B cell (primary cell): ENCODE results near the gene PLPP3. TPM values are rescaled to one million over a fixed set of nuclear protein-coding genes. Genes with fewer than 3 reads are reported as not detected.

Source experiments
- ATAC-seq: fragments of 200-7000 bp; cut with Tn5 transposase; one replicate; pipeline ENCODE4 v1.10.0; 2021; ENCODE audit warnings: low read depth, mild to moderate bottlenecking, moderate number of reproducible peaks, moderate library complexity
- CTCF ChIA-PET: fragments of 350-600 bp; sonication (Branson Sonifier 250); formaldehyde crosslinking; loops from one replicate; lab custom pipeline; 2021; ENCODE audit warnings: antibody characterized with exemption, inconsistent platforms; lab: Charles Lee
- POLR2A ChIA-PET: fragments of 350-600 bp; sonication (Branson Sonifier 250); formaldehyde crosslinking; loops from one replicate; lab custom pipeline; 2021; ENCODE audit warnings: antibody characterized with exemption; lab: Charles Lee
- DNase-seq: peaks from one replicate; pipeline ENCODE4 v3.0.0; 2013
- H2AFZ ChIP-seq: 2 replicates; pipeline ENCODE4 v1.6.1; 2012; ENCODE audit warnings: mild to moderate bottlenecking, low read depth, low read length; ENCODE audit not compliant: insufficient read depth, poor library complexity, severe bottlenecking
- H3K27ac ChIP-seq, 2 donors: 1 replicate in 1 of 2; 2 replicates in 1 of 2; pipeline ENCODE4 v1.5.1; 2012 to 2013; ENCODE audit warnings: low read length in 2 of 2, mild to moderate bottlenecking in 2 of 2, moderate library complexity in 1 of 2
- H3K27me3 ChIP-seq, 4 experiments: fragments of 200-600 bp in 1 of 4; sonication (generic) in 1 of 4; replicated peaks in 1 of 4; 1 replicate in 2 of 4; 2 replicates in 2 of 4; pipeline versions ENCODE4 v1.6.1 to v1.7.0; 2013 to 2016; ENCODE audit warnings: low read length in 3 of 4, mild to moderate bottlenecking in 2 of 4, mixed read lengths in 1 of 4, moderate library complexity in 1 of 4; ENCODE audit not compliant: insufficient read depth in 4 of 4, control insufficient read depth in 3 of 4; ENCODE audit errors: control extremely low read depth in 1 of 4
- H3K36me3 ChIP-seq, 2 experiments: replicated peaks in 1 of 2; 1 replicate in 1 of 2; 2 replicates in 1 of 2; pipeline versions ENCODE4 v1.6.1 to v1.7.1; 2013; ENCODE audit warnings: low read length in 1 of 2; ENCODE audit not compliant: insufficient read depth in 2 of 2, control insufficient read depth in 1 of 2; ENCODE audit errors: control extremely low read depth in 1 of 2, extremely low read depth in 1 of 2
- H3K4me1 ChIP-seq, 2 donors: fragments of 200-600 bp in 1 of 2; sonication (generic) in 1 of 2; 1 replicate in 1 of 2; 2 replicates in 1 of 2; pipeline versions ENCODE4 v1.5.1 to v1.6.1; 2013 to 2017; ENCODE audit warnings: low read length in 2 of 2; ENCODE audit not compliant: control insufficient read depth in 2 of 2, insufficient read depth in 2 of 2
- H3K4me2 ChIP-seq: replicated peaks from 2 replicates; pipeline ENCODE3; 2012; ENCODE audit warnings: mild to moderate bottlenecking, low read depth, low read length; ENCODE audit not compliant: poor library complexity, severe bottlenecking
- H3K4me3 ChIP-seq, 5 experiments: fragments of 200-600 bp in 1 of 5; sonication (generic) in 1 of 5; 1 replicate in 3 of 5; 2 replicates in 2 of 5; pipeline versions ENCODE4 v1.5.1 to v1.7.0; 2011 to 2016; ENCODE audit warnings: low read length in 4 of 5, mild to moderate bottlenecking in 4 of 5, low read depth in 2 of 5, control low read depth in 1 of 5, moderate library complexity in 1 of 5; ENCODE audit not compliant: insufficient read depth in 1 of 5; ENCODE audit errors: control extremely low read depth in 1 of 5, extremely low read depth in 1 of 5
- H3K79me2 ChIP-seq: fragments of 200-600 bp; sonication (generic); one replicate; pipeline ENCODE4 v1.6.0; 2016; ENCODE audit warnings: low read length; ENCODE audit not compliant: control insufficient read depth, insufficient read depth
- H3K9ac ChIP-seq: fragments of 200-600 bp; sonication (generic); 2 replicates; pipeline ENCODE4 v1.6.1; 2017; ENCODE audit warnings: mild to moderate bottlenecking, low read length, moderate library complexity
- H3K9me3 ChIP-seq, 3 donors: one replicate each; pipeline versions ENCODE4 v1.6.1 to v1.7.1; 2013; ENCODE audit warnings: low read length in 2 of 3; ENCODE audit not compliant: control insufficient read depth in 2 of 3, insufficient read depth in 1 of 3; ENCODE audit errors: control extremely low read depth in 1 of 3
- H4K20me1 ChIP-seq: 2 replicates; pipeline ENCODE4 v1.6.0; 2012; ENCODE audit warnings: mild to moderate bottlenecking, low read length; ENCODE audit not compliant: insufficient read depth, control insufficient read depth, poor library complexity, severe bottlenecking
- H3K27ac Mint-ChIP-seq: one replicate; pipeline ENCODE4 v1.8.0; 2021; ENCODE audit warnings: mixed read lengths
- H3K27me3 Mint-ChIP-seq: one replicate; pipeline ENCODE4 v1.8.0; 2021; ENCODE audit warnings: mixed read lengths
- H3K4me1 Mint-ChIP-seq: one replicate; pipeline ENCODE4 v1.8.0; 2021; ENCODE audit warnings: mixed read lengths
- H3K4me3 Mint-ChIP-seq: one replicate; pipeline ENCODE4 v1.8.0; 2021; ENCODE audit warnings: mixed read lengths
- H3K9me3 Mint-ChIP-seq: one replicate; pipeline ENCODE4 v1.8.0; 2022; ENCODE audit warnings: mixed read lengths; ENCODE audit not compliant: insufficient read depth
- EZH2 ChIP-seq: IDR thresholded peaks from 2 replicates; pipeline ENCODE4 v1.6.1; 2012; ENCODE audit warnings: borderline replicate concordance, low read depth, mild to moderate bottlenecking, moderate library complexity, low read length; ENCODE audit not compliant: insufficient read depth, poor library complexity, severe bottlenecking
- WGBS: methylation state at CpG from one replicate; pipeline ENCODE4 v1.1.5; 2013; ENCODE audit warnings: missing lambda C conversion rate; ENCODE audit not compliant: insufficient coverage; 5-methylcytosine and 5-hydroxymethylcytosine counted together
- intact Hi-C: fragments of 100-400 bp; cut with micrococcal nuclease; formaldehyde crosslinking; loops from one replicate; pipeline ENCODE4 v1.10.0; 2022
- polyA plus RNA-seq: library from polyadenylated mRNA; depleted of rRNA; stranded (reverse); fragments of >200 nt; gene quantifications from 2 replicates; pipeline ENCODE4 v1.2.3, GENCODE V29; 2012
- total RNA-seq, 2 donors: library from RNA; stranded (reverse); fragments of 120-200 nt in 1 of 2; gene quantifications; 1 replicate in 1 of 2; 2 replicates in 1 of 2; pipeline versions ENCODE4 v1.2.3 to v1.2.4, GENCODE V29; 2013 to 2022
- TF ChIP-seq, protein P1 (sequence below): fragments of 200-600 bp; IDR thresholded peaks from one replicate; pipeline ENCODE4 v1.8.0; 2022; ENCODE audit warnings: antibody characterized with exemption, mild to moderate bottlenecking

Gene PLPP3
- total and polyA plus RNA-seq, 2 donors (not counting 1 experiment from before 2014, with no cell fraction given), result 1.8 to 2.9 TPM

DNA sequence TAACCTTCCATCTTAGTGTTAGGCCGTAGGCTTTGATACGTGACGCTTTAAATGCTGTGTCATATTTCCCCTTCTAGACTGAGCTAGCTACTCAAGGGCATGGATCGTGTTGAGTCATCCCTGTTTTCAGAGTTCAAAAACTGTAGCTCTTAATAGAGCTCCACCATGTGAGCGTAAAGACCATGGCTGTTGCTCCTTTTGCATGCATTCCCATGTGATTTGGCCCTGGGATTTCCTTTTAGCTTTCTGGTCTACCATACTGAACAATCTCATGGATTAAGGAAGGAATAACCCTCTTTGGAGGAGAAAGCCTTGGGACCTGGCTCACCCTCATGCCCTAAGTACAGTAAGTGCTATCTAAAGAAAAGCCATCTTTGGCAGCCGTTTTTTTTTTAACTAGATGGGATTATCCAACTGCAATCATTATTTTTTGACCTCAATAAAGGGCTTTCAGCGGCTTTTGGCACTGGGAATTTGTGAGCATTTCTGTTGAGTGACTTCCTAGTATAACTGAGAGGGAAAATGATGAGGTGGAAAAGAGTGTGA, 76.6 kb downstream of the PLPP3 start:
- Mint-ChIP-seq H3K4me1 (peaks cover 8% of the 10 kb centered on the region), H3K4me3 (no peak overlapping the region), H3K27me3 (no peaks in the 10 kb centered on the region), H3K27ac (no peak overlapping the region), H3K9me3 (peaks cover 2% of the 10 kb centered on the region)
- H3K27ac ChIP-seq, result no peak overlapping the region
- DNase-seq (no peak), ATAC-seq (no peak)
- H3K36me3 ChIP-seq, result no peaks in the 10 kb centered on the region
- intact Hi-C loops, result no loop called here
- no peak overlapping the region for H3K9ac ChIP-seq
- ChIA-PET POLR2A (no interaction called here), CTCF (no interaction called here)
- peaks cover 7 to 10% of the 10 kb centered on the region in 2 donors for H3K4me1 ChIP-seq
- WGBS, result 78% methylated on average over 5 of the region's 7 CpGs
- TF ChIP-seq, protein P1, sequence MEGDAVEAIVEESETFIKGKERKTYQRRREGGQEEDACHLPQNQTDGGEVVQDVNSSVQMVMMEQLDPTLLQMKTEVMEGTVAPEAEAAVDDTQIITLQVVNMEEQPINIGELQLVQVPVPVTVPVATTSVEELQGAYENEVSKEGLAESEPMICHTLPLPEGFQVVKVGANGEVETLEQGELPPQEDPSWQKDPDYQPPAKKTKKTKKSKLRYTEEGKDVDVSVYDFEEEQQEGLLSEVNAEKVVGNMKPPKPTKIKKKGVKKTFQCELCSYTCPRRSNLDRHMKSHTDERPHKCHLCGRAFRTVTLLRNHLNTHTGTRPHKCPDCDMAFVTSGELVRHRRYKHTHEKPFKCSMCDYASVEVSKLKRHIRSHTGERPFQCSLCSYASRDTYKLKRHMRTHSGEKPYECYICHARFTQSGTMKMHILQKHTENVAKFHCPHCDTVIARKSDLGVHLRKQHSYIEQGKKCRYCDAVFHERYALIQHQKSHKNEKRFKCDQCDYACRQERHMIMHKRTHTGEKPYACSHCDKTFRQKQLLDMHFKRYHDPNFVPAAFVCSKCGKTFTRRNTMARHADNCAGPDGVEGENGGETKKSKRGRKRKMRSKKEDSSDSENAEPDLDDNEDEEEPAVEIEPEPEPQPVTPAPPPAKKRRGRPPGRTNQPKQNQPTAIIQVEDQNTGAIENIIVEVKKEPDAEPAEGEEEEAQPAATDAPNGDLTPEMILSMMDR, result no peak
- no peak for TF ChIP-seq EZH2
- no peaks in the 10 kb centered on the region for H3K79me2 ChIP-seq
- no peaks in the 10 kb centered on the region for H3K9me3 ChIP-seq
- no peak overlapping the region for H3K4me3 ChIP-seq
- H3K27me3 ChIP-seq, result no peaks in the 10 kb centered on the region
- H4K20me1 ChIP-seq, result no peaks in the 10 kb centered on the region
- no peak overlapping the region for H3K4me2 ChIP-seq
- no peak overlapping the region for H2AFZ ChIP-seq

DNA sequence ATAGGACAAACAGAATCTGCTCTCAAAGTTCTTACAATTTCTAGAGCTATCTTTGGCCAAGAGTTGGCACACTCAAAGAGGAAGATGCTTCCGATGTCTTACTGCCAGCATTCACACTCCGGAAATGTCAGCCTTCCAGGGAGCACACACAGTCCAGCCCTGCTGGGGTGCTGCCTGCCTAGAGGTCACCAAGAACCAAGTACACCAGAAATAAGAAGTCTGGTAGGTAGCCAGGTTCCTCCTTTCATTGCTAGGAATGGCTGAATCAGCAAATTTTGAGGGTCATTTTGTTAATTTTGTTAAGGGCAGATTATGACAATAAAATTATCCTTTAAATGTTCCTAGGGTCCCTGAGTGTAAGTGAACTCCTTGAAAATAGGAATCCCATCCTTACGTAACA, 77.5 kb downstream of the PLPP3 start:
- WGBS, result 100% methylated on average over 2 of the region's 3 CpGs

More for the DNA sequence above, 77.5 kb downstream of the PLPP3 start:
- no peak for TF ChIP-seq EZH2
- TF ChIP-seq, protein P1, result no peak
- no peaks in the 10 kb centered on the region for H3K27me3 Mint-ChIP-seq
- no peak overlapping the region for H3K4me3 Mint-ChIP-seq
- Histone ChIP-seq H3K9me3 (no peaks in the 10 kb centered on the region), H3K79me2 (no peaks in the 10 kb centered on the region), H3K9ac (no peak overlapping the region), H3K27ac (no peak overlapping the region), H3K4me3 (no peak overlapping the region), H3K4me1 (peaks cover 7 to 10% of the 10 kb centered on the region in 2 donors), H2AFZ (no peak overlapping the region), H3K4me2 (no peak overlapping the region), H4K20me1 (no peaks in the 10 kb centered on the region), H3K27me3 (no peaks in the 10 kb centered on the region), H3K36me3 (no peaks in the 10 kb centered on the region)
- H3K4me1 Mint-ChIP-seq, result peaks cover 8% of the 10 kb centered on the region
- H3K27ac Mint-ChIP-seq, result no peak overlapping the region
- no peak for ATAC-seq
- CTCF ChIA-PET, result no interaction called here
- POLR2A ChIA-PET, result no interaction called here
- intact Hi-C loops, result no loop called here
- H3K9me3 Mint-ChIP-seq, result peaks cover 2% of the 10 kb centered on the region
- DNase-seq, result no peak
